ENCODE results near the gene PANK1.

Gene PANK1

DNA sequence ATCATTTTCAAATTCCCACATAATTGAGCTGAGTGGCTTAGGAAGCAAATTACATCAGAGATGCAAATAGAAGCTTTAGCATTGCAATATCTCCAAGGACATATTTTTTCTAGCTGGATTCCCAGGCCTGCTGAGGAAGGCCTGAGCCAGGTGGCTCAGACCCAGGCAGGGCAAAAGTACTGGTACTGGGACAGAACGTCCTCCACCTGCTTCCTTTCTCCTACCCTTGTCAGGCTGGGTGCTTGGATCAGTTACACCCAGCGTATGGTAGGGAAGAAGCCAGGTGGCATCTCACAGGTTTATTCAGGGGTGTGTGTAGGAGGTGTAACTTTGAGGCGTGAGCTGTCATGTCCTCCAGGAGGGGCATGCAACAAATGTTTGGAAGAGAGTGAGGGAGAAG is 3.0 kb upstream of the PANK1 start:
- TF ChIP-seq FOXM1 (IDR thresholded peaks at IDR 0.05; ENCODE audit: borderline replicate concordance, low read depth), result no peak
- no peak for TF ChIP-seq TEAD4 (IDR thresholded peaks at IDR 0.05)
- TF ChIP-seq, protein P1, sequence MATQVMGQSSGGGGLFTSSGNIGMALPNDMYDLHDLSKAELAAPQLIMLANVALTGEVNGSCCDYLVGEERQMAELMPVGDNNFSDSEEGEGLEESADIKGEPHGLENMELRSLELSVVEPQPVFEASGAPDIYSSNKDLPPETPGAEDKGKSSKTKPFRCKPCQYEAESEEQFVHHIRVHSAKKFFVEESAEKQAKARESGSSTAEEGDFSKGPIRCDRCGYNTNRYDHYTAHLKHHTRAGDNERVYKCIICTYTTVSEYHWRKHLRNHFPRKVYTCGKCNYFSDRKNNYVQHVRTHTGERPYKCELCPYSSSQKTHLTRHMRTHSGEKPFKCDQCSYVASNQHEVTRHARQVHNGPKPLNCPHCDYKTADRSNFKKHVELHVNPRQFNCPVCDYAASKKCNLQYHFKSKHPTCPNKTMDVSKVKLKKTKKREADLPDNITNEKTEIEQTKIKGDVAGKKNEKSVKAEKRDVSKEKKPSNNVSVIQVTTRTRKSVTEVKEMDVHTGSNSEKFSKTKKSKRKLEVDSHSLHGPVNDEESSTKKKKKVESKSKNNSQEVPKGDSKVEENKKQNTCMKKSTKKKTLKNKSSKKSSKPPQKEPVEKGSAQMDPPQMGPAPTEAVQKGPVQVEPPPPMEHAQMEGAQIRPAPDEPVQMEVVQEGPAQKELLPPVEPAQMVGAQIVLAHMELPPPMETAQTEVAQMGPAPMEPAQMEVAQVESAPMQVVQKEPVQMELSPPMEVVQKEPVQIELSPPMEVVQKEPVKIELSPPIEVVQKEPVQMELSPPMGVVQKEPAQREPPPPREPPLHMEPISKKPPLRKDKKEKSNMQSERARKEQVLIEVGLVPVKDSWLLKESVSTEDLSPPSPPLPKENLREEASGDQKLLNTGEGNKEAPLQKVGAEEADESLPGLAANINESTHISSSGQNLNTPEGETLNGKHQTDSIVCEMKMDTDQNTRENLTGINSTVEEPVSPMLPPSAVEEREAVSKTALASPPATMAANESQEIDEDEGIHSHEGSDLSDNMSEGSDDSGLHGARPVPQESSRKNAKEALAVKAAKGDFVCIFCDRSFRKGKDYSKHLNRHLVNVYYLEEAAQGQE (IDR thresholded peaks at IDR 0.05; ENCODE audit: low read depth), result no peak
- no peak for TF ChIP-seq YY1 (IDR thresholded peaks at IDR 0.05; ENCODE audit: low read depth)
- TF ChIP-seq, protein P2, sequence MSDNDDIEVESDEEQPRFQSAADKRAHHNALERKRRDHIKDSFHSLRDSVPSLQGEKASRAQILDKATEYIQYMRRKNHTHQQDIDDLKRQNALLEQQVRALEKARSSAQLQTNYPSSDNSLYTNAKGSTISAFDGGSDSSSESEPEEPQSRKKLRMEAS (IDR thresholded peaks at IDR 0.05), result no peak
- no peak for TF ChIP-seq EP300 (IDR thresholded peaks at IDR 0.05; ENCODE audit: borderline replicate concordance)
- no peak for TF ChIP-seq ZBTB7A (IDR thresholded peaks at IDR 0.05; ENCODE audit: low read depth)
- no peak for TF ChIP-seq RAD21 (IDR thresholded peaks at IDR 0.05; ENCODE audit: low read depth)
- no peak for TF ChIP-seq CEBPB (IDR thresholded peaks at IDR 0.05)
- no peak for TF ChIP-seq TCF12 (IDR thresholded peaks at IDR 0.05; ENCODE audit: low read depth)
- no peak for TF ChIP-seq NFIC (IDR thresholded peaks at IDR 0.05)
- no peak for TF ChIP-seq CREB1 (IDR thresholded peaks at IDR 0.05; ENCODE audit: low read depth)
- TF ChIP-seq TAF1 (IDR thresholded peaks at IDR 0.05; ENCODE audit: low read depth), result no peak
- no peak for TF ChIP-seq EGR1 (IDR thresholded peaks at IDR 0.05)
- TF ChIP-seq, protein P3, sequence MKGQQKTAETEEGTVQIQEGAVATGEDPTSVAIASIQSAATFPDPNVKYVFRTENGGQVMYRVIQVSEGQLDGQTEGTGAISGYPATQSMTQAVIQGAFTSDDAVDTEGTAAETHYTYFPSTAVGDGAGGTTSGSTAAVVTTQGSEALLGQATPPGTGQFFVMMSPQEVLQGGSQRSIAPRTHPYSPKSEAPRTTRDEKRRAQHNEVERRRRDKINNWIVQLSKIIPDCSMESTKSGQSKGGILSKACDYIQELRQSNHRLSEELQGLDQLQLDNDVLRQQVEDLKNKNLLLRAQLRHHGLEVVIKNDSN (IDR thresholded peaks at IDR 0.05), result no peak

DNA sequence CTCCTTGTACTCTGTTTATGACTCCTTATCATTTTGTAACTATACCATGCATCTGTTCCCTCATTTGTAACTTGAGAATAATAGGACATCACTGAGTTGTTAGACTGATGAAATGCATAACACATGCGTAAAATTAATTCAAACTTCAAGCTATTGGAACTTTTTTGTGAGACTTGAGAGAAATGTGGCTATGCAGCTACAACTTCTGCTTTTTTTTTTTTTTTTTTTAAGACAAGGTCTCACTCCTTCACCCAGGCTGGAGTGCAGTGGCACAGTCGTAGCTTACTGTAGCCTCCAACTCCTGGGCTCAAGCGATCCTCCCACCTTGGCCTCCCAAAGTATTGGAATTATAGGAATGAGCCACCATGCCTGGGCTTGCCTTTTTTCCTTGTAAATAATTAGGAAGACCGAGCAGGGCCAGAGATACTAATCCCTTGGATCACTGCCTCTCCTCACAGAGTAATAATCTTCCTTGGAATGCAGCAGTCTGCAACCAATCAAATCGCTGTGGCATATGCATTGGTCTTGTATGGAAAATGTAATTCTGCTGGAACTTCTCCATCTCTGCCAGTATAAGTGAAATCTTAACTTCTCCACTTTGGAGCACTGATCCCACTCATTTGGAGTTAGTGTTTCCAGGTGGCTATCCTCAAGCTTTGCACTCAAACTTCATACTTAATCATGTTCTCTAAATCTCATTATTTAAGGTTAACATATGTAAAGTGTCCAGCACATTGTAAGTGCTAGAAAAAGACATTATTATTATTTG is 2.0 kb upstream of the PANK1 start:
- TF ChIP-seq FOXM1 (IDR thresholded peaks at IDR 0.05; ENCODE audit: borderline replicate concordance, low read depth), result no peak
- TF ChIP-seq TAF1 (IDR thresholded peaks at IDR 0.05; ENCODE audit: low read depth), result no peak
- no peak for TF ChIP-seq RAD21 (IDR thresholded peaks at IDR 0.05; ENCODE audit: low read depth)
- TF ChIP-seq, protein P1 (IDR thresholded peaks at IDR 0.05; ENCODE audit: low read depth), result no peak
- no peak for TF ChIP-seq TCF12 (IDR thresholded peaks at IDR 0.05; ENCODE audit: low read depth)
- TF ChIP-seq EGR1 (IDR thresholded peaks at IDR 0.05), result no peak
- no peak for TF ChIP-seq YY1 (IDR thresholded peaks at IDR 0.05; ENCODE audit: low read depth)
- no peak for TF ChIP-seq CREB1 (IDR thresholded peaks at IDR 0.05; ENCODE audit: low read depth)
- TF ChIP-seq CEBPB (IDR thresholded peaks at IDR 0.05), result no peak
- TF ChIP-seq, protein P2 (IDR thresholded peaks at IDR 0.05), result no peak
- no peak for TF ChIP-seq EP300 (IDR thresholded peaks at IDR 0.05; ENCODE audit: borderline replicate concordance)
- no peak for TF ChIP-seq NFIC (IDR thresholded peaks at IDR 0.05)
- TF ChIP-seq ZBTB7A (IDR thresholded peaks at IDR 0.05; ENCODE audit: low read depth), result no peak
- no peak for TF ChIP-seq TEAD4 (IDR thresholded peaks at IDR 0.05)
- TF ChIP-seq, protein P3 (IDR thresholded peaks at IDR 0.05), result no peak

DNA sequence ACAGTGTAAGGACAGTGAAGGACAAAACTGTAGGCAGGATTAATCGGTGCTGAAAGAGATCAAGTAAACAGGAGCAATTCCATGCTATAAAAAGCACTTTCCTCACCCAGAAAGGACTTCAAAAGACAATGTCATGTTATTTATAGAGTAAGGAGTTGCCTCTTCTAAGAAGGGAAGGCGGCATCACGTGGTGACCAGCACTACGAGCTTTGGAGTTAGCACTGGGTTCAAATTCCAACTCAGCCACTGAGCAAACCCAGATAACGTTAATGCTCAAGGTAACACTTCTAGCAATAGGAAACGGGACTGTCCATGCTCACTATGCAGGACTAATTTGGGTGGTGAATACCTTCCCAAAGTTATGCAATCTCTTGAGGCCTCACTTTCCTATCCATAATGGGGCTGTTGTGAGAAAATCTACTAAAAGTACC is 715 bp upstream of the PANK1 start:
- TF ChIP-seq CEBPB (IDR thresholded peaks at IDR 0.05), result peak; percentile 47; the same call in 1 of the 2 replicates
- TF ChIP-seq, protein P2 (IDR thresholded peaks at IDR 0.05), result no peak; the same call in 1 of the 2 replicates
- TF ChIP-seq, protein P3 (IDR thresholded peaks at IDR 0.05), result 0 out of 2 replicates have a peak, but pooled peaks have one; percentile 17

DNA sequence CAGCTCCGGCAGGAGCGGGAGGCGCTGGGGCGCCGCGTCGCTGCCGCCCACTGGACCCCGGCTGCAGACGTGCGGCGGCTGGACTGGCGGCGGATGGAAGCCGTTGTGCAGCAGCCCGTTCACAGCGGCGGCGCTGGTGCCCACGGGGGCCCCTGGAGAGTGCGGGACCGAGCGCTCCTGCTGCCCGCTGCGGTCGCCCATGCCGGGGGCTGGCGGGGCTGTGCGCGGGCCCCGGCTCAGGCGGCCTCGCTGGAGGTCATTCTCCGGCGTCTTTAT is 413 bp downstream of the PANK1 start:
- TF ChIP-seq, protein P1 (IDR thresholded peaks at IDR 0.05; ENCODE audit: low read depth), result no peak
- no peak for TF ChIP-seq TEAD4 (IDR thresholded peaks at IDR 0.05)
- TF ChIP-seq EGR1 (IDR thresholded peaks at IDR 0.05), result no peak; the same call in 1 of the 2 replicates
- no peak for TF ChIP-seq FOXM1 (IDR thresholded peaks at IDR 0.05; ENCODE audit: borderline replicate concordance, low read depth)
- no peak for TF ChIP-seq CEBPB (IDR thresholded peaks at IDR 0.05)
- peak; percentile 10; the same call in 1 of the 2 replicates for TF ChIP-seq YY1 (IDR thresholded peaks at IDR 0.05; ENCODE audit: low read depth)
- TF ChIP-seq, protein P3 (IDR thresholded peaks at IDR 0.05), result no peak
- 0 out of 2 replicates have a peak, but pooled peaks have one; percentile 22 for TF ChIP-seq NFIC (IDR thresholded peaks at IDR 0.05)
- no peak for TF ChIP-seq ZBTB7A (IDR thresholded peaks at IDR 0.05; ENCODE audit: low read depth)
- no peak for TF ChIP-seq CREB1 (IDR thresholded peaks at IDR 0.05; ENCODE audit: low read depth)
- no peak for TF ChIP-seq EP300 (IDR thresholded peaks at IDR 0.05; ENCODE audit: borderline replicate concordance)
- TF ChIP-seq TAF1 (IDR thresholded peaks at IDR 0.05; ENCODE audit: low read depth), result no peak
